H9 (cell line): ENCODE data around the gene CEP120. TPM values are rescaled to one million over a fixed set of nuclear protein-coding genes. Genes with fewer than 3 reads are reported as not detected.

Experiments used
- DNase-seq: peaks from one replicate; pipeline ENCODE4 v3.0.0-alpha.2; 2017
- H2AFZ ChIP-seq: one replicate; pipeline ENCODE4 v1.6.1; 2013; ENCODE audit warnings: mild to moderate bottlenecking, low read length, control low read depth, moderate library complexity
- H2AK5ac ChIP-seq: 2 replicates; pipeline ENCODE4 v1.6.1; 2013; ENCODE audit warnings: low read length, control low read depth, mixed read lengths; ENCODE audit not compliant: insufficient read length
- H2BK120ac ChIP-seq: one replicate; pipeline ENCODE4 v1.6.1; 2013; ENCODE audit warnings: low read depth, mild to moderate bottlenecking, low read length, control low read depth, inconsistent platforms; ENCODE audit not compliant: poor library complexity, severe bottlenecking
- H2BK12ac ChIP-seq: 2 replicates; pipeline ENCODE4 v1.6.1; 2013; ENCODE audit warnings: low read length, control low read depth, mixed read lengths, low read depth; ENCODE audit not compliant: insufficient read length
- H2BK15ac ChIP-seq: 2 replicates; pipeline ENCODE4 v1.6.1; 2013; ENCODE audit warnings: low read depth, low read length, control low read depth
- H2BK20ac ChIP-seq: one replicate; pipeline ENCODE4 v1.6.1; 2013; ENCODE audit warnings: low read depth, mild to moderate bottlenecking, low read length, control low read depth, inconsistent platforms; ENCODE audit not compliant: poor library complexity, severe bottlenecking
- H2BK5ac ChIP-seq: 2 replicates; pipeline ENCODE4 v1.6.1; 2013; ENCODE audit warnings: low read length, control low read depth, mixed read lengths; ENCODE audit not compliant: insufficient read length
- H3K14ac ChIP-seq: 2 replicates; pipeline ENCODE4 v1.6.1; 2013; ENCODE audit warnings: low read length, control low read depth; ENCODE audit not compliant: insufficient read depth
- H3K18ac ChIP-seq: 2 replicates; pipeline ENCODE4 v1.6.1; 2013; ENCODE audit warnings: low read depth, mild to moderate bottlenecking, mixed read lengths, low read length, control low read depth; ENCODE audit not compliant: insufficient read length
- H3K23ac ChIP-seq: 2 replicates; pipeline ENCODE4 v1.6.1; 2013; ENCODE audit warnings: low read length, control low read depth, mixed read lengths, low read depth; ENCODE audit not compliant: insufficient read length
- H3K23me2 ChIP-seq: 2 replicates; pipeline ENCODE4 v1.6.1; 2013; ENCODE audit warnings: low read depth, mild to moderate bottlenecking, mixed read lengths, low read length, control low read depth; ENCODE audit not compliant: insufficient read length, poor library complexity, severe bottlenecking
- H3K27ac ChIP-seq: 2 replicates; pipeline ENCODE4 v1.5.1; 2013; ENCODE audit warnings: low read length, control low read depth, mixed read lengths, low read depth; ENCODE audit not compliant: insufficient read length
- H3K27me3 ChIP-seq: 2 replicates; pipeline ENCODE4 v1.6.1; 2013; ENCODE audit warnings: low read length, control low read depth, inconsistent platforms; ENCODE audit not compliant: insufficient read depth
- H3K4ac ChIP-seq: 2 replicates; pipeline ENCODE4 v1.6.1; 2013; ENCODE audit warnings: low read depth, mild to moderate bottlenecking, control low read depth, inconsistent platforms, low read length, moderate library complexity
- H3K4me1 ChIP-seq: 2 replicates; pipeline ENCODE4 v1.6.1; 2013; ENCODE audit warnings: low read length, control low read depth, inconsistent platforms; ENCODE audit not compliant: insufficient read depth
- H3K4me2 ChIP-seq: 2 replicates; pipeline ENCODE4 v1.6.1; 2013; ENCODE audit warnings: low read length, control low read depth, mixed read lengths; ENCODE audit not compliant: insufficient read length, insufficient read depth
- H3K56ac ChIP-seq: 2 replicates; pipeline ENCODE4 v1.6.1; 2013; ENCODE audit warnings: low read depth, mild to moderate bottlenecking, mixed read lengths, low read length, control low read depth; ENCODE audit not compliant: insufficient read length
- H3K79me1 ChIP-seq: 2 replicates; pipeline ENCODE4 v1.6.1; 2013; ENCODE audit warnings: low read depth, mild to moderate bottlenecking, moderate library complexity, low read length, control low read depth, inconsistent platforms; ENCODE audit not compliant: insufficient read depth, poor library complexity, severe bottlenecking
- H3K79me2 ChIP-seq: 2 replicates; pipeline ENCODE4 v1.6.1; 2013; ENCODE audit warnings: low read length, control low read depth, inconsistent platforms; ENCODE audit not compliant: insufficient read depth
- H3K9ac ChIP-seq: 2 replicates; pipeline ENCODE4 v1.6.1; 2013; ENCODE audit warnings: low read length, control low read depth, mixed read lengths; ENCODE audit not compliant: insufficient read length; ENCODE audit errors: extremely low read depth
- H3K9me3 ChIP-seq: one replicate; pipeline ENCODE4 v1.6.1; 2013; ENCODE audit warnings: low read depth, low read length, inconsistent platforms; ENCODE audit not compliant: control insufficient read depth
- H3T11ph ChIP-seq: one replicate; pipeline ENCODE4 v1.6.1; 2013; ENCODE audit warnings: mild to moderate bottlenecking, low read length, control low read depth, inconsistent platforms
- H4K20me1 ChIP-seq: one replicate; pipeline ENCODE4 v1.6.1; 2013; ENCODE audit not compliant: control insufficient read depth, insufficient read length, insufficient read depth
- H4K5ac ChIP-seq: 2 replicates; pipeline ENCODE4 v1.6.1; 2013; ENCODE audit warnings: low read depth, mild to moderate bottlenecking, mixed read lengths, low read length, control low read depth; ENCODE audit not compliant: insufficient read length
- H4K8ac ChIP-seq: replicated peaks from 2 replicates; pipeline ENCODE4 v1.6.1; 2013; ENCODE audit warnings: low read length, control low read depth, mixed read lengths, low read depth; ENCODE audit not compliant: insufficient read length
- H4K91ac ChIP-seq: 2 replicates; pipeline ENCODE4 v1.6.1; 2013; ENCODE audit warnings: low read depth, mild to moderate bottlenecking, moderate library complexity, mixed read lengths, low read length, control low read depth; ENCODE audit not compliant: insufficient read length
- H3K27ac Mint-ChIP-seq, 3 experiments: 2 replicates in 2 of 3; 3 replicates in 1 of 3; pipeline ENCODE4 v1.8.0; 2020 to 2021; ENCODE audit warnings: mixed read lengths in 3 of 3, mild to moderate bottlenecking in 1 of 3, moderate library complexity in 1 of 3
- H3K27me3 Mint-ChIP-seq: 2 replicates; pipeline ENCODE4 v1.8.0; 2021; ENCODE audit warnings: low read depth, mild to moderate bottlenecking, moderate library complexity, mixed read lengths
- H3K36me3 Mint-ChIP-seq, 3 experiments: 2 replicates in 2 of 3; 3 replicates in 1 of 3; pipeline ENCODE4 v1.8.0; 2020 to 2021; ENCODE audit warnings: low read depth in 3 of 3, mixed read lengths in 3 of 3; ENCODE audit not compliant: insufficient read depth in 1 of 3
- H3K4me1 Mint-ChIP-seq, 2 experiments: 2 replicates each; pipeline ENCODE4 v1.8.0; 2020; ENCODE audit warnings: mixed read lengths in 2 of 2
- H3K4me3 Mint-ChIP-seq, 2 experiments: 2 replicates in 1 of 2; 3 replicates in 1 of 2; pipeline ENCODE4 v1.8.0; 2020 to 2021; ENCODE audit warnings: mild to moderate bottlenecking in 2 of 2, mixed read lengths in 2 of 2, moderate library complexity in 1 of 2
- H3K9me3 Mint-ChIP-seq, 2 experiments: 2 replicates in 1 of 2; 3 replicates in 1 of 2; pipeline ENCODE4 v1.8.0; 2020; ENCODE audit warnings: mild to moderate bottlenecking in 2 of 2, mixed read lengths in 2 of 2, moderate library complexity in 1 of 2
- total RNA-seq: library from RNA; stranded (reverse); gene quantifications from 2 replicates; pipeline ENCODE4 v1.2.1, GENCODE V29; 2021
- TF ChIP-seq, protein P1 (sequence below): fragments of 200-600 bp; sonication (generic); conservative IDR thresholded peaks from 3 replicates; pipeline ENCODE4 v1.8.0; 2021; ENCODE audit warnings: antibody characterized with exemption, mild to moderate bottlenecking

Gene CEP120
- total RNA-seq, 1 experiment from 2014 or later, result 22.5 TPM

DNA sequence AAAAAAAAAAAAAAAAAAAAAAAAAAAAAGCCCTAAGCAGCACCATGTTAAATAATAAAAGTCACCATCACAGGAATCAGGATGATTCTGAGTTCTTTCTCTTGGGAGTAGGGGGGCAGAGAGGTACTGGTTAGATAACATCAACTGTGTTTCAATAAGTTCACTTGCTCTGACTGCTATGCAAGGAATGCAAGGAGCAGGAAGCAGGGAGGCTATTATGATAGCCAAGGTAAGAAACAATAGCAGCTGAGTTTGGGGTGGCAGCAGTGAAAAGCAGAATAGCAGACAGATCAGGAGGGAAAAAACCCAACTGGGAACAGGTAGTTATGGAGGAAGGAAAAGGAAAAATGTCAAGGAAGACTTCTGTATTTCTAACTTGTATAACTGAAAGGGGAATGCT is 8.2 kb downstream of the CEP120 start:
- TF ChIP-seq, protein P1, sequence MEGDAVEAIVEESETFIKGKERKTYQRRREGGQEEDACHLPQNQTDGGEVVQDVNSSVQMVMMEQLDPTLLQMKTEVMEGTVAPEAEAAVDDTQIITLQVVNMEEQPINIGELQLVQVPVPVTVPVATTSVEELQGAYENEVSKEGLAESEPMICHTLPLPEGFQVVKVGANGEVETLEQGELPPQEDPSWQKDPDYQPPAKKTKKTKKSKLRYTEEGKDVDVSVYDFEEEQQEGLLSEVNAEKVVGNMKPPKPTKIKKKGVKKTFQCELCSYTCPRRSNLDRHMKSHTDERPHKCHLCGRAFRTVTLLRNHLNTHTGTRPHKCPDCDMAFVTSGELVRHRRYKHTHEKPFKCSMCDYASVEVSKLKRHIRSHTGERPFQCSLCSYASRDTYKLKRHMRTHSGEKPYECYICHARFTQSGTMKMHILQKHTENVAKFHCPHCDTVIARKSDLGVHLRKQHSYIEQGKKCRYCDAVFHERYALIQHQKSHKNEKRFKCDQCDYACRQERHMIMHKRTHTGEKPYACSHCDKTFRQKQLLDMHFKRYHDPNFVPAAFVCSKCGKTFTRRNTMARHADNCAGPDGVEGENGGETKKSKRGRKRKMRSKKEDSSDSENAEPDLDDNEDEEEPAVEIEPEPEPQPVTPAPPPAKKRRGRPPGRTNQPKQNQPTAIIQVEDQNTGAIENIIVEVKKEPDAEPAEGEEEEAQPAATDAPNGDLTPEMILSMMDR, result no peak
- H3K4ac ChIP-seq, result no peak overlapping the region
- no peak overlapping the region for H2AFZ ChIP-seq
- H3K4me1 ChIP-seq, result no peaks in the 10 kb centered on the region
- no peak overlapping the region for H2BK120ac ChIP-seq
- no peak overlapping the region for H3K14ac ChIP-seq
- no peak overlapping the region for H3K56ac ChIP-seq
- no peak overlapping the region for H4K91ac ChIP-seq
- no peak overlapping the region for H3T11ph ChIP-seq
- no peaks in the 10 kb centered on the region for H3K23me2 ChIP-seq
- no peak overlapping the region for H2BK20ac ChIP-seq
- no peak overlapping the region for H3K18ac ChIP-seq
- Mint-ChIP-seq H3K4me1 (peaks cover 6 to 10% of the 10 kb centered on the region in 2 experiments), H3K4me3 (no peak overlapping the region), H3K27me3 (no peaks in the 10 kb centered on the region), H3K27ac (peak overlapping the region; percentile 34 to 94 (median 77); a peak in 5 of 7 replicates), H3K36me3 (peaks cover 6 to 56% (median 44%) of the 10 kb centered on the region in 3 experiments), H3K9me3 (no peaks in the 10 kb centered on the region)
- H4K20me1 ChIP-seq, result no peaks in the 10 kb centered on the region
- no peaks in the 10 kb centered on the region for H3K79me2 ChIP-seq
- H2BK5ac ChIP-seq, result no peak overlapping the region
- no peaks in the 10 kb centered on the region for H3K79me1 ChIP-seq
- no peak overlapping the region for H2BK15ac ChIP-seq
- H3K27me3 ChIP-seq, result no peaks in the 10 kb centered on the region
- DNase-seq, result no peak
- H4K8ac ChIP-seq, result no peak overlapping the region
- no peak overlapping the region for H2AK5ac ChIP-seq
- no peak overlapping the region for H3K4me2 ChIP-seq
- H3K9ac ChIP-seq, result no peak overlapping the region
- no peak overlapping the region for H3K27ac ChIP-seq
- H3K9me3 ChIP-seq, result no peaks in the 10 kb centered on the region
- H2BK12ac ChIP-seq, result no peak overlapping the region
- no peak overlapping the region for H4K5ac ChIP-seq
- H3K23ac ChIP-seq, result no peak overlapping the region
